ENCODE data around the gene FBLIM1. TPM values are rescaled to one million over a fixed set of nuclear protein-coding genes. Genes with fewer than 3 reads are reported as not detected.

Gene FBLIM1
- polyA plus RNA-seq, 3 donors = 41.7 to 55.0 (median 41.8) TPM

DNA sequence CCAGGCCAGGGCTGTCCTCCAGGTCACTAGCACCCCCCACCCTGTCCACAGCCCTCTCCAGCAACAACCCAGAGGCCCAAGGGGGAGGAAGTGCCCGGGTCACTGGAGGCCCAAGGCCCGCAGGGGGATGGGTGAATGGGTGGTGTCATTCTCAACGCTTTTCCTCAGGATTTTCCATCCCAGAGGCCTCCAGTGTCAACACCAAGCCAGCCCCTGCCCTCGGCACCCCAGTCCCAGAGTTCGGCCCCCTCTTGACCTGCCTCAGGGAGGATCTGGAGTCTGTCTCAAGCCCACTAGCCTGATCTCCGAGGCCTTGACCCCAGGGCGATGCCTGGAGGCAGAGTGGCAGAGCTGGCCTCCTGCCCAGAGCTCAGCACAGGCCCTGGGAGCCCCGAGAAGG lies 11.2 kb upstream of the FBLIM1 start:
- DNase-seq (ENCODE audit: low read depth in 3 of 3, low spot score in 2 of 3) = no peak

DNA sequence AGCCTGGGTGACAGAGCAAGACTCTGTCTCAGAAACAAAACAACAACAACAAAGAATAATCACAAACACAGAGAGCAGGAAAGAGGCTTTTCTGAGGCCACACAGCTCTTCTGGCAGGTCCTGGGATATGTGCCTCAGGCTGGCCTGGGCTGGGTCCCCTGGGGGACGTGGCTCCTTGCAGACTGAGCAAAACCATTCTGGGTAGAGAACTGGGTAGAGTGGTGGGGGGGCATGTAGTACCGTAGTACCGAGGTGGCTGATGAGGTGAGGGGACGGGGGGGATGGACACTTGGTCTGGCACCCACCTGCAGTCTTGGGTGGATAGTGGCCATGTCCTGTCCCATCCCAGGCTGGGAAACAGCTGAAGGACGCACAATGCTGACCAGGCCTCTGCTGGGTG lies 10.3 kb upstream of the FBLIM1 start:
- no peak for DNase-seq (ENCODE audit: low read depth in 3 of 3, low spot score in 2 of 3)

DNA sequence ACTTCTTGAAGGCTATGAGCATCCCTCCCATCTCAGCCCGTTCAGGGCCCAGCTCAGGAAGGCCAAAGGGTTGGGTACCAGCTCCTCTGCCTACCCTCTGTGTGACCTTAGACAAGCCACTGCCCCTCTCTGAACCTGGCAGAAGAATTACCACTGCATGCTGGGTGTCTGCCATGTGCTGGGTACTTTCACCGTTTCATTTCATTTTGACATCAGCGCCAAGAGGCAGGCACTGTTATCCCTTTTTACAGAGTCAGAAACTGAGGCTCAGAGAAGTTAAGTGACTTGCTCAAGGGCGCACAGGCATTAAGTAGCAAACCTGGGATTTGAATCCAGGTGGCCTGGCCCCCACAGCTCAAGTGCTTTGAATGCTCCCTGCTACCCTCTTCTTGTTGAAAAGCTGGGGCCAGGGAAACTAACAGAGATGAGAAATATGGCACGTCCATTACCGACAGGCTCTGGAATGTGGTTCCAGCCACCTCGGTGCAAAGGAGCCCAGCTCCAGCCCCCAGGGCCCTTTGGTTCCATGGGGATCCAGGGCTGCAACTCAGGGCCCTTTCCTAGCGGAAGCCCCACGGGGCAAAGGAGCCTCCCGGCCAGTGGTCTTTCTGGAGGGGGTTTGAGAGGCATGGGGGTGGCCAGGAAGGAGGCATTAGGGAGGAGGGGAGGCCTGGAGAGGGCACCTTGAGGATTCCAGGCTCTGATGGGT lies 9.8 kb upstream of the FBLIM1 start:
- DNase-seq (ENCODE audit: low read depth in 3 of 3, low spot score in 2 of 3) = no peak

DNA sequence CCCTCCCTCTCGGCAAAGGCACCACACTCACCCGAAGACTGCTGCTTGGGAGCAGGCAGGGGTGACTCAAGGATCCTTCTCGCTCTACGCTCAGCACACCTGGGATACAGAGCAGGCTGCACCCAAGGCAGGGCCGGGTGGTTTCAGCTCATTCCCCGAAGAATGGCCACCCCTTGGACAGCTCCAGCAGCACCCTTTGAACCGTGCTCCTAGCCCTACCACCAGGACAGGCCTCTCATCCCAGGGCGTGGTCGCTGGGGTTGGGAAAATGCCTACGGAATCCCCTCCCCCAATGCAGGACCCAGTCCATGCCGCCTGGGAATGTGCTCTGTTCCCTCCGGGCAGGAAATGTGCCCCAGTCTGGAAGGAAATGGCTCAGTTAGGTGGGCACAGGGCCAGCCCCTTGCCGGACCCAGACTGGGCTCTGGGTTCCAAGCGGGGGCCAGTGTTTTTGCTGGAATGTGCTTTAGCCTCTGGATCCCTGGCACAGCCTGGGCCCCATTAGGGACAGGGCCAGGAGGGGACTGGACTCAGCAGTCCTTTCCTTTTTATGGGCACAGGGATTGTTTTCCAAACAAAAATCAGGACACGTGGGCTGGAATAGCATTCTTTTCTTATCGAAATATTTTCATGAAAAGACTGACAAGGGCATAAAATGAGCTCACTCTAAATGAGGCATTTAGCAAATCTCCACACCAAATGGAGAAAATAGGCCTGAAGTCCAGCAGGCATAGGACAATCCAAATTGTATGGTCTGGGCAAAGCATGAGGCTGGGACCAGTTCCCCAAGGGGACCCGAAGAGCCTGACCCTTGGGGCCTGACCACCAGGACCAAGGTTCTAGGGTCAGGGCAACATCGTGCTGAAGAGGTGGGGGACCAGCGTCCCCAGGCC lies 8.9 kb upstream of the FBLIM1 start:
- no peak for DNase-seq (ENCODE audit: low read depth in 3 of 3, low spot score in 2 of 3)

DNA sequence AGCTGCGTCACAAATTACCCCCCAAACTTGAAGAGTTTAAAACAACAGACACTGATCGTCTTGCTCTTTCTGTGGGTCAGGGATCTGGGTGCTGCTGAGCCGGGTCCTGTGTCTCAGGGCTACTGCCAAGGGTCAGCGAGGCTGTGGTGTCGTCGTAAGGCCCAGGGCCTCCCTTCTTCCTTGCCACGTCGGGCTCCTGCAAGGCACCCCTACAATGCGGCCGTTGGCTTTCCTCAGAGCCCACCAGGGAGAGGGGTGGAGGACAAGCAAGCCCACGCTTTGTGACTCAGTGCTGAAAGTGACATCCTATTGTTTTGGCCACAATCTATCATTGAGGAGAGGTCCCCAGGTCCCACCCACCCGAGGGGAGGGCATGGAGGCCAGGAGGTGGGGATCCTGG lies 7.7 kb upstream of the FBLIM1 start:
- DNase-seq (ENCODE audit: low read depth in 3 of 3, low spot score in 2 of 3) = no peak

DNA sequence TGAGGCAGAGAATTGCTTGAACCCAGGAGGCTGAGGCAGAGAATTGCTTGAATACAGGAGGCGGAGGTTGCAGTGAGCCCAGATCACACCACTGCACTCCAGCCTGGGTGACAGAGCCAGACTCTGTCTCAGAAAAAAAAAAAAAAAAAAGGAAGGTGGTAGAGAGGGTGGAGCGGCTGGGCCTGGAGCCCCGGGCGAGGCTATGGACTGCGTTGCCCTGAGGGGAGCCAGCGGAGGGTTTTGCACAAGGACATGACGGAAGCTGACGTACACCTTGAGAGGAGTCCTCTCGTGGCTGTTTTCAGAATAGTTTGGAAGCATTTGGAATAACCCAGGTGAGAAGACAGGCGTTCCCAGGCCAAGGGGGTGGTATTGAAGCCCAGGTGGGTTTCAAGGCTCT lies 6.9 kb upstream of the FBLIM1 start:
- no peak for DNase-seq (ENCODE audit: low read depth in 3 of 3, low spot score in 2 of 3)

DNA sequence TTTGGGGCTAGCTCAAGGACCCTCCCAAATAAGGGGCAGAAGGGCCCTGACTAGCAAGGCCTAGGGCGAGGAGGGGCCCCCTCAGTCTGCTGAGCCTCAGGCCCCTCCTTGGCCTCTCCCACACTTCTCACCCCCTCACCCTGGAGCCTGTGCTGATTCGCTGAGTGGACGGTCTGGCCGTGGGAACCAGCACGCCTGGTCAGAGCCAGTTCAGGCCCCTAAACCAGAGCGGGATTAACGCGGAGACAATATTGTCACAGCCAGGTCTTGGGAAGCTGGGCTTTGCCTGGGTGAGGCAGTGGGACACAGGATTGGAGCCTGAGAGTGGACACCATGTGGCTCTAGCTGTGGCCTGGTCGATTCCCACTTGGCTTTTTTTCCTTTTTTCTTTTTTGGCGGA lies 4.8 kb upstream of the FBLIM1 start:
- no peak for DNase-seq (ENCODE audit: low read depth in 3 of 3, low spot score in 2 of 3)

DNA sequence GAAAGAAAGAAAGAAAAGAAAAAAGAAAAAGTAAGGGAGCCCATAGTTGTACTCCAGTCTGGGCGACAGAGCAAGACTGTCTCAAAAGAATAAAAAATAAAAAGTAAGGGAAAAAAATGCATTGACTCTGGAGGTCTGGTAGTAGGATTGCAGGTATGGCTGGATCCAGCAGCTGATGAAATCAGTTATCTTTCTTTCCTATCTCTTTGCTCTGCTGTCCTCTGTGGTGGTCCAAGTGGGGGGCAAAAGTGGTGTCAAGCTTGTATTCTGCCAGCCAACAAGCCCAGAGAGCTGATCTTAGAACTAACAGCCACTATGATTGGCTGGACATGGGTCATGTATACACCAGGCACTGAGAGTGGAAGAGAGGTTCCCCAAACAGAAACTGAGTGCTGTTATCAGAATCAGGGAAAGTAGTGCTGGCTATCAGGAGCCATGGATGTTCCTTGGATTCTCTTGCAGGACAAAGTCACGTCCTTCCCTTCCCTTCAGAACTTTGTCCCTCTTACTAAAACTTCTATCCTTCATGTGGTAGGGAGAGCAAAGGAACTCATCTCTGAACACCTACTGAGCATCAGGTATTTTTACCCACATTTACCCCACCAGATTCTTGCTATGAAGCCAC lies 3.5 kb upstream of the FBLIM1 start:
- no peak for DNase-seq (ENCODE audit: low read depth in 3 of 3, low spot score in 2 of 3)

DNA sequence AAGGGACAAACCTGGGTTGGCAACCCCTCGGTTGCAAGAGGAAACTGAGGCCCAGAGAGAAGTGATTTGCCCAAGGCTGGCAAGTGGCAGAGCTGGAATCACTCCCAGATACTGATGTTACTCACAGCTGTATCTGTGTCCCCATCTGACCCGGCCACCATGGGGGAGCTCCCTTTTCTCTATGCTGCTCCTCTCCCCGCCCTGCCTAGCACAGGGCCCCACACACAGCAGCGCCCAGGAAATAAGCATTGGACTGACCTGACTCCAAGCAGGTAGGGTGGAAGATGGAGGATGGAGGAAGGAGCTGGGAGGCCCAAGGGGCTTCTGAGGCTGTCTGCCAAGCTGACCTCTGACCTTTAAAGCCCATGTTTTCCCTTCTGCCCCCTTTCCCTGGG lies 3.0 kb upstream of the FBLIM1 start:
- DNase-seq (ENCODE audit: low read depth in 3 of 3, low spot score in 2 of 3) = no peak

DNA sequence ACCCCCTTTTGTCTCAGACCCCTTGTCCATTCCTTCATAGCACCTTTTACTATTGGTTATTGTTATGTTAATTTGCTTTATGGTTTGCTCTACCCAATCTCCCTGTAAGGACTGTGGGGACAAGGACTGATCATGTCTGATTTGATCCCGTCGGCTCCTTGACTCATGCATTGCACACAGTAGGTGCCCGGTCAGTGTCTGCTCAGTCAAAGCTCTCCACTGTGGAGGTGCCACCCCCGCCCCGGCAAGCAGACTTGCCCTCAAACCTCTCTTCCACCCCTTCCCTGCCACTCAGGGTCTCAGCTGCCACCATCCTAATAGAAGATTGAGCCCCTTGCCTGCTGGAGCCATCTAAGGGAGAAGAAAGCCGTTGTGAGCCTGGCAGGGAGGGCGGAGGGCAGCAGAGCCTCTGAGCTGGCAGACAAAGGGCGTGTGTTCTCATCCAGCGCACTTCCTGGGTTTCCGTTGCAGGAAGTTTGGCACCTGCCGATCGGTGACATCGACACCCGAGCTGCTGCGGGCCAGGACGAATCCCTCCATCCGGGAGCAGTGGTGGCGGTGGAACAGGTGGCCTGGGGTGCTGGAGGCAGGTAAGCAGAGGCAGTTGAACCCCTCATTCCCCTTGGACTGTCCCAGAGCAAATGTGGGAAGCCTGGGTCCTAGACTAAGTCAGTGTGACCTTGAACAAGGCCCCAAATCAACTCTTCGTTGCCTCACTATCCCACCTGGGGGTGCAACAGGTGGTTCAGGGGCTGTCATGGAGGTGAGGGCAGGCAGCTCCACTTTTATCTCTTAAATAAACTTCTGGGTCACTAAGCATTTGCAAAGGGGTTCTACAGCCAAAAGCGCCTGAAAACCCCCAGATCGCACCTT lies 2.2 kb upstream of the FBLIM1 start:
- DNase-seq (ENCODE audit: low read depth in 3 of 3, low spot score in 2 of 3) = no peak

DNA sequence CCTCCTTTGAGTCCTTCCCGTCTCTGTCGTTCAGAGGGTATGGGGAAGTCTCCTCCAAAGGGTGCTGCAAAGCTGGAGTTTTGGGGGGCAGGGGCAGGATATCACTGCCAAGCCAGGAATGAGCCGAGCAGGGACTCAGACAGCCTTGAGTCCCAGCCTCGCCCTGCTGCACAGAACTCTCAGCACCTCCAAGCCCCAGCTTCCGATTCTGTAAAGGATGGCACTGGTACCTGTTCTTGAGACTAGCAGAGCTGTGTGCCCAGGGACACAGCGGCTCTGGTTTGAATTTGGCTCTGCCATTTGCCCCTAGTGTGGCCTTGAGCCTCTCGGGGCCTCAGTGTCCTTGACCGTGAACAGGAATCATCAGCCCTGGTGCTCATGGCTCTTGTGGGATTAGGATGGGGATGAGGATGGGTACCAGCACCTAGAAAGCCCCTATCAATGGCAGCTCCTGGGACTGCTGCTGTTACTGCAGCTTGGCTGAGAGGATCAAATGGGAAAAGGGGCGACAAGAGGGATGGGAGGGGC lies 1.5 kb upstream of the FBLIM1 start:
- DNase-seq (ENCODE audit: low read depth in 3 of 3, low spot score in 2 of 3) = no peak

DNA sequence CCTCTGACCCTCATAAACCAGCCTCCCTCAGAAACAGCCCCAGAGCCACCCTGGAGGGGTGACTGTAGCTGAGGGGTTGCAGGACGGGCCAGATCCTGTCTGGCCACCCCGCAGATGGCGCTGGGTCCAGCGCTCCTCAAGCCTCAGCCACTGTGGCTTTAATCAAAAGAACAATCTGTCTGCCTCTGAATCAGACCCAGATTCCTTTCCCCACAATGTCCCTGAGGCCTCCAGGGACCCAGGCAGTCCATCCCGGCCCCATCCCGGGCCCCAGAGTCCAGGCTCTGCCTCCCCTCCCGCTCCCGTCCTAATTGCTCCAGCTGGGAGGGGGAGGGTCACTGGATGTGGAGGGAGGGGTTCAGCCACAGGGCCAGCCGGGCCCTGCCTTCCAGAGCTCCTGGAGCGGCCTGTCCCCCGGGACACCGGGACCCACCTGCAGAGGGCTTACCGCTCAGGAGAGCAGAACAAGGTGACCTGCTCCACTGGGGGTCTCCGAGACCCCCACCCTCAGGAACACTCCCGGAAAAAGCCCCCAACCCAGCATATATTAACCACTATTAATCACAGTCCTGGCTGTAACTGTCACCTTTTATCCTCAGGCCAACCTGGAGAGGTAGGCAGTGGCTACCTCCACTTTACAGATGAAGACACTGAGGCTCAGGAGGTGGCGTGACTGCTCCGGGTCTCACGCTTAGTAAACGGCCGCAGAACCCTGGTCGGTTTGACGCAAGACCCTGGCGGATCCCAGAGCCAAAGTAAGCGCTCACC lies 836 bp upstream of the FBLIM1 start:
- DNase-seq (ENCODE audit: low read depth in 3 of 3, low spot score in 2 of 3) = no peak

DNA sequence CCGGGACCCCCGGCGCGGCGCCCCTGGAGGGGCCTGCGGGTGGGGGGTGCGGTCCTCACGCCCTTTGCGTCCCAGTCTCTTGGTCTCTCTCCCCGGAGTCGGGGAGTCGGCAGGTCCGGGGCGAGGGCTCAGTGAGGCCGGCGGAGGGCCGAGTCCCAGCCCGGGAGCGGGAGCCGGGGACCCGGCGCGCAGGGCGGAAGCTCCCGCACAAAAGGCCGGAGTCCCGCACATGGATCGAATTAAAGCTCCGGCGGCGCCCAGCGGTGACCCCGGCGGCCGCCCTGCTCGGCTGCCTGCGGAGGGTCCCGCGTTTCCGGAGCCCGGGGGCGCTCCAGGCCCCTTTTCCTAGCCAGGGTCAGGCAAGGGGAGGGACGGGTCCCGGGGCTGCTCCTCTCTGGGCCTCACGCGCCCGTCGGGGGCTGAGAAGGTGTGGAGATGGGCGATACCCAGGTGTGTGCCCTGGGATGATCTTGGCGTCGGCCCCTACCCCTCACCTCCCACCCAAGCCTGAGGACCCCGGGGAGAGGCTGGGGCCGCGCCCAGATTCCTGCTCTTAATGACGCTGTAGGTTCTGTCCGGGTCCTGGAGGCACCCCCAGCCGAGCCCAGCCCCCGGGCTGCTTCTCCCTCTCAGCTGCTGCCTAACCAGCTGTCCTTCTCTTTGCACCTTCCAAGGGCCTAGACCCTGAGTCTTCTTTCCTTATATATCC lies 512 bp downstream of the FBLIM1 start:
- no peak for DNase-seq (ENCODE audit: low read depth in 3 of 3, low spot score in 2 of 3)

DNA sequence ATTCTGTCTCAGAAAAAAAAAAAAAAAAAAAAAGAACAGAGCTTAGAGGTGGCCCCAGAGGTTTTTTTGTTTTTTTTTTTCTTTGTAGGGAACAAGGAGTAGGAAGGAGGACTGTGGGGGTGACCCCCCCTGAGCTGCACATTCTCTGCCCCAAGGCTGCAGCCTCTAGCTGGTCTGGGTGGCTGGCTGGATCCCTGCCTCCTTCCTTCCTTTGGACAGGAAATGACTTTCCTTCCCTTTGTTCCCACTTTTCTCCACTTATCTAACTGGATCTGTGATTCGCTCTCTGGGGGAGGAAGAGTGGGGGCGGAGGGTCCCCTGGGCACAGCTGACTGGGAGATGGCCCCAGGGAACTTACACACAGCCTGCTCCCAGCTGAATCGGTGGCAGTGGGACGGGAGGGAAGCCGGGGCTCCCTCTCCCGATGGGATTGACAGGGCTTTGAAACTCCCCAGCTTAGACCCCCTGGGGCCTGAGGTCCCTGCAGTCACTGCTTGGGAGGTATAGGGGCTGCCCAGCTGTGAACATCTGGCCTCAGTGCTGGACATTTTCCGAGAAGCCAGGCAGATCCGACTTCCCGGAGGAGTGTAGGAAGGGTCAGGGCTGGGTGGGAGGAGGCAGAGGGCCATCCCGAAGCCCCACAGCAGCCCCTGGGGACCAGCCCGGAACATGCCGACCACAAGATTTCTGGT lies 2.1 kb downstream of the FBLIM1 start:
- DNase-seq (ENCODE audit: low read depth in 3 of 3, low spot score in 2 of 3) = peak in 2 of 3 donors; percentile 54 to 61

DNA sequence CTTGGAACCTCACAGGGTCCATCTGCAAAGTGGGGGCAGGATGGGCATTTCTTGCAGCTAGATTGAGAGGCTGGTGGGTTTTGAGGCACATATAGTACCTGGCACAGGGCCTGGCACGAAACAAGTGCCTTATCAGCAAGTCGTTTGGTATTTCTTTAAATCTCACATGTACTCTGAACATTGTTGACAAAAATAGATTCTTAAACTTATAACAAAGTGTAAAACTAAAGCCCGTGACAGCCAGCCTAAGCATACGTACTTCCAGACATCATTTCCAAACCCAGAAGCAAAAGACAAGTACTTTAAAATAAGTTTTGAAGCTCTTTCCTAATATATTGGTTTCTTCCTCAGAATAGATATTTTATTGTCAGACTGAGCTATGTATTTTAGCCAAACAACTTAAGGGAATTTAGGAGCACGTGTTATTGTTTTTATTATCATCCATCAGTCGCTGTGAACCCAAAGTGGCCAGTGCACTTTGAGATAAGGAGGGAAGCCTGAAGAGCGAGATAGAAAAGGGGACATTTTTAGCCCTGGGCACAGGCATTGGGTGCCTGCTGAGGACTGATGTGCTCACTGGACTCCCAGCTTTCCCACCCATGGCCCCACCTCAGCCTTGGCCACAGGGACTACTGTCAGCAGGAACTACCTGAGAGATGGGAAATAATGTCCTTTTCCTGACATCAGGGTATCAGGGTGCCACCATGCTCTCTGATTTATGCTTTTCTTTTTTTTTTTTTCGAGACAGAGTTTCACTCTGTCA lies 3.0 kb downstream of the FBLIM1 start:
- DNase-seq (ENCODE audit: low read depth in 3 of 3, low spot score in 2 of 3) = no peak

DNA sequence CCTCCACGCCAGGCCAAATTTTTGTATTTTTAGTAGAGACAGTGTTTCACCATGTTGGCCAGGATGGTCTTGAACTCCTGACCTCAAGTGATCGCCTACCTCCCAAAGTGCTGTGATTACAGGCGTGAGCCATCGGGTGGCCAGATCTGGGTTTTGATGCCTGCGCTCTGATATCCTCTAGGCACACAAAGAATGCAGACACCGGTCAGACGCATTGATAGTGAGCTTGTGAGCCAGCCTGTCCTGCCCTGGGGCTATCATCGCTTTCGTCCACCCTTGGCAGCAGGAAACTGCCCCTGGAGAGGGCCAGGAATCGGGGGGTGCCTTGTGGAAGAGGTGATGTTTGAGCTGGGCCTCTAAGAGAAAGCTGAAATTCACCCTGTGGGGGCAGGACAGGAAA lies 4.0 kb downstream of the FBLIM1 start:
- DNase-seq (ENCODE audit: low read depth in 3 of 3, low spot score in 2 of 3) = no peak

DNA sequence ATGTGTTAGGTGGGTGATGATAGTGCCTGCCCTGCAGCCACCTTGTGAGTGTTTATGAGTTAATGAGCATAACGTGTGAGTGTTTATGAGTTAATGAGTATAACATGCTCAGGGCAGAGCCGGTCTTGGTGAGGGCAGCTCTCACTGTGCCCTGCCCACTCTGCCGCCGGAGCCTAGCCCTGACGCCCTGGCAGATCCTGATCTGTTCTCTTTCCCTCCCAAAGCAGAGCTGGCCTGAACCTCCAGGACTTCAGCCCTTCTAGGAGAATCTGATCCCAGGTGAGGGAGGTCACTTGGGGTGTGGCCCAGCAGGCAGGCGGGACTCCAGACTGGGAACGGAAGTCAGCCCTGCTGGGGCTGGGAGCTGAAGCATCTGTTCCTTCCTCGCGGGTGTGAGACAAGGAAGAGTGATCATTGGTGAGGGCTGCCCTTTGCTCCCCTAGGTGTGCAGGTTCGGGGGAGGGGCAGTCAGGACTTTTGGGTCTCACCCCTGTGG lies 5.7 kb downstream of the FBLIM1 start:
- no peak for DNase-seq (ENCODE audit: low read depth in 3 of 3, low spot score in 2 of 3)

DNA sequence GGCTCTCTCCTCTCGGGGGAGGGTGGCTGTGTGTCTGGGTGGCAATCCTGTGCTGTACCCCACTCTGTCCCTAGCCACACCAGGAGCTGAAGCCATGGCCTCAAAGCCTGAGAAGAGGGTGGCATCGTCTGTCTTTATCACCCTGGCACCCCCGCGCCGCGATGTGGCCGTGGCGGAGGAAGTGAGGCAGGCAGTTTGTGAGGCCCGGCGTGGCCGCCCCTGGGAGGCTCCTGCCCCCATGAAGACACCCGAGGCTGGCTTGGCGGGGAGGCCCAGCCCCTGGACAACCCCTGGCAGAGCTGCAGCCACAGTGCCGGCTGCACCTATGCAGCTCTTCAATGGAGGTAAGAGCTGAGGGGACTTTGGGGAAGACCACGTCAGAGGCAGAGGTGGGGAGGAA lies 6.3 kb downstream of the FBLIM1 start:
- no peak for DNase-seq (ENCODE audit: low read depth in 3 of 3, low spot score in 2 of 3)

Measured in right renal cortex interstitium (tissue), 3 donors.